ENCODE data around the gene SYT6.

Gene SYT6

DNA sequence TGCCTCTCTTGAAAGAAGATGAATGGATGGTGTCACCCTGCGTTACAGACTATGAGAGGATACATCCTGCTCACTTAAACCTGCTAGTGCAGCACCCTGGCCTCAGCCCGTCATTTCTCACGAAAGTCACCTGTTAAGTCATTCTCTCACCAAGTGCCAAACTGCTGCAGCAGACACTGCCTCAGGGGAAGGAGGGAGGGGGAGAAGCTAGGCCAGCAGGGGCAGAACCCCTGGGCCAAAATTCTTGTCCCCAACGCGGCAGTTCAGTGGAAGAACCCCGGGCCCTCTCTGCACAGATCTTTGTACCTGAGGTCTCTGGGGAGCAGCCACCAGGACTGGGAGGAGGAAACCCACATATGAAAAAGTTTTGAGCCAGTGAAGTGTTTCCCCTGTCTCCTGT is 37.6 kb downstream of the SYT6 start:
- DNase-seq = no peak

DNA sequence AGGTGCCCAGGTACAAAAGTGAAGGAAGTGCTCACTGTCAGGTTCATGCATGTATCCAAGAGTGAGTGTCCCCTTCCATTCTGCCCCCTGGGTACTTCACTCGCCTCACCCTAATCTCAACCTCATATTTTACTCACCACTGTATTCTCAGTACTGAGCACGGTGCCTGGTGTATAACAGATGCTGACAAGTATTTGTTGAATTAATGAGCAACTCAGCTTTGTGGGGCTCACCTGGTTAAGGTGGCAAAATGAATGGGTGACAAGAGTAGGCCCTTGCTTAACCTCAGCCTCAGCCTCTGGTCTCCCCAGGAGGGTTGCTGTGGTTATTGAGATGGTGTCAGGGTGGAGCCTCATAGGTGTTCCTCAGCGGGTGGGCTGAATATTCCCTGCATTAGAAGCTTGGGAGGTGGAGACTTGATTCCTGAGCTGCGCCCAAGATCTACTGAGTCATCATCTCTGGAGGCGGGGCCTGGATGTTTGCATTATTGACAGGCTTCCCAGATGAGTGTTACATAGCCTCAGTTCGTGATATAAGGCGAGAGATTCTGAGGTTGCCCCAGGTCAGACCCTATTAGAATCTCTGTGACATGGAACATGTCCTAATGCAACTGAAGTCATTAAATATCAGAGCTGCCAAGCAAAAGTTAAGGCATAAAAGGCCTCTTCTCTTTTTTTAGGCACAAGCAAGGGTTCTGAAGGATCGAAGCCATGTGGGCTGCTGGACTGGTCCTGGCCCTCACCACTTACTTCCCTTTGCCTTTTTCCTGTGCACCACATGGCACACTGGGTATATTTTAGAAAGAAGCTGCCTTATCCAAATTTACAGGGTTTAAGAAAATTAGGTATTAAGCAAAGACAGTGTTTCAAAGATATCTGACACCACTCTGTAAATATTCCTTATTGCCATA is 39.2 kb downstream of the SYT6 start:
- DNase-seq = no peak

DNA sequence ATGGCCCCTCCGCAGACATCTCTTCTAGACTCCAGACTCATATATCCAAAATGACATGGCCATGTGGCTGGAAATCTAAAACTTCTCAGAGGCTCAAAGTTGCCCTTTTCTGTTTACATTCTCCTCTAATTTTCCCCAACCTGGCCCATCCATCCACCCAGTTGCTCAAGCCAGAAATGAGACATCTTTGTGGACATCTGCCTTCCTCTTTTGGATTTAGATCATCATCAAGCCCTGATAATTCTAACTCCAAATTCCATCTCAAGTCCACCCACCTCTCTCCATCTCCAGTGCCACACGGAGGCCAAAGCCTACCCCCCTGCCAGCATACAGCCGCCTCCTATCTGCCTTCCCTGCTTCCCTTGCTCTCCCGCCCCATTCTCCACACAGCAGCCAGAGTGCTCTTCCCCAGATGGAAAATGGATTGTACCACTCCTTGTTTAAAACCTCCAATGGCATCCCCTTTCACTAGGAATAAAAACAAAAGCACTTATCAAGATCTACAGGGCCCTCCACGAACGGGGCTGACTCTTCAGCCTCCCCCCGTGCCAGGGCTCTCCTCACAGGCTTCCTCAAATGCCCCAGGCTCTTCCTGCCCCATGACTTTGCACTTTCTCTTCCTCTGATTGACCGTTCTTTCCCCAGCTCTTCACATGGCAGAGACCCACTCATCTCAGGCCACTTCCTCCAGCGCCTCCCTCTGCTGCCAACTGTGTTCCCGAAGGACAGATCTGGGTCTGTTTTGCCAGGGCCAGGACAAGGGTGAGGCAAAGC is 40.1 kb downstream of the SYT6 start:
- no peak for DNase-seq

DNA sequence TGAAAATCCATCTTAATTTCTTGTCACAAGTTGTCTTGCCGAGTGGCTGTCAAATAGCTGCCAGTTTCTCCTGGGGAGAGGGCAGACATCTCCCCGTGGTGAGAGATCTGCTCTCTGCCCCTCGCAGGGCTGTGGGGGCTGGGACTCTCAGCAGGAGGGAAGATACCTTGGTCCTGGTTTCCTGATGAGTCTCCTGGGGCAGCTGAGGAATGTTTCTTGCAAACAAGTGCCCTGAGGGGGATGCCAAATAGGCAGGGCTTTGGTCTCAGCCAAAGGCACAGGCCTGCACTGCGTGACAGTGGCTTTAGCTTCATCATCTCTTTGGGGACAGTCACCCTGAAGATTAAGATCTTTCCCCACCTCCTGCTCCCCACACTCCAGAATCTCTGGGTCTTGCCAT is 40.9 kb downstream of the SYT6 start:
- DNase-seq = no peak

DNA sequence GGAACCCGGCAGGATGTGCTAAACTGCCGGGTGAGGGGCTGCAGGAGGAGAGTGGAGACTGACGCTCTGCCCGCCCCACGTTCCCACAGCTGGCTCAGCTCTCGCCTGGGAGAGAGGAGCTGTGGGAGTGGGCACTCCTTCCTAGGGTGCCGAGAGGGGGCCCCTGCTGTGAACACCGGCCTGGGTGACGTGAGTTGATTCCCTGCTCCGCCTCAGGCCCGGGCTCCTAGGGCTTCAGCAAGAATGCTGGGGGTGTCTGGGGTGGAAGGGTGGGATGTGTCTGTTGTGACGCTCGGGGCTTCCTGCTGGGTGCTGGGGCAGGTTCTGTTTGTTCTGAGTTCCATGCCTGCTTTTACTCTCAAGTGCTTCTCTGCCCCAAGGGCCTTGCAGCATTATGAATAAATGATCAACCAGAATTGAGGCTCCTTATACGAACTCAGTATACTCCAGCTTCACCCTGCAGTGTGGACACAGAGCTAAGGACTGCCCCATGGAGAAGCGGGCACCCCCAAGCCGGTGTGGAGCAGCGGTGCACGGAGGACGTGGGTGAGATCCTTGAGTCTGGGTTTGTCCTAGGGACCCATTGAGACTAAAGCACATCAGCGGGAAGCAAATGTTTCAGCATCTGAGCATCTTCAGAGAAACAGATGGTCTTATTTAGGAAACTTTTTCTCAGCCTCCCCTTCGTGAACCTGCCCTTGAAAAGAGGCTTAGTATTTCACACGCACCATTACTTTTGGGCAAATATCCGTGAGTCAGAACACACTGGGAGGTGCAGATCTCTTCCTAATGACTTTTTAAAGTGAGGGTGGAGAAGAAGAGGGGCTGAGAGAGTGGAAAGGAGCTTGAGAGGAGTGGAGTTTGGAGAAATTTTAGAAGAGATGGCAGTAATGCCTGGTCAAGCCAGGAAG is 41.7 kb downstream of the SYT6 start:
- DNase-seq = no peak

DNA sequence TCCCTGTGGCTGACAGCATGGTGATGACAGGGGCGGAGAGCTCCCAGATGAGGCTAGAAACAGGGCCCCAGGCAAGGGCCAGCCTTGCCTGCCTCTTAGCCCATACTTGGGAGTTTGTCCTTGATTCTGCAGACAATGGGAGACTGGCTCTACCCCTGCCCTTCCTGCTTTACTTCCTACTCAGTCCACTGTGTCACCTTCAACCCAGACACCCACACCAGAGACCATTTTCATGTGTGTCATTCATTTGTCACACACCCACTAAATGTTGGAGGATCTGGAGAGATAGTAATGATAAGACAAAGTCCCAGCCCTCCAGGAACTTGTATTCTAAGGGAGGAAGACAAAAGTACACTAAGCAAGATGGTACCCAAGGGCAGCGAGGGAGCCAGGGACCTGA is 43.7 kb downstream of the SYT6 start:
- no peak for DNase-seq

DNA sequence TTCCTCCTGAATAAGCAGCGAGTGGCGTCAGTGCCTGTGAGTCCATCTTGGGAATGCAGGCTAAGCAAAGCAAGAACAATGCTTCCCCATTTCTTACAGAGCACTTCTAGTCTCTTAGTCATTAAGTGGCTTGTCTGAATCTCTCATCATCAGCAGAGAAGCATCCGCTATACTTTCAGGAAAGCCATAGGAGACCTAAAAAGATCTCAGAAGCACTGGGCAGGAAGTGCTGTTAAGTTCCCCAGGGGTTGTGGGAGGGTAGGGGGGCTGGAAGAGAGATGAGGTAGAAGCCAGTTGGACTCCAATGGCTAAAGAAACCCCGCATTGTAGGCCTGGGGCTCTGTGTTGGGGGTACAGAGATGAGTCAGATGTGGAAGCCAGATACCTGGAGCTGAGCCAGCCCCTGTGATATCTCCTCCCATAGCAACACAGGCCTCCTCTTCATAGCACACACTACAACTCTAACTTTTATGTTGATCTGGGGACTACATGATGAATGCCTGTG is 44.9 kb downstream of the SYT6 start:
- DNase-seq = no peak

DNA sequence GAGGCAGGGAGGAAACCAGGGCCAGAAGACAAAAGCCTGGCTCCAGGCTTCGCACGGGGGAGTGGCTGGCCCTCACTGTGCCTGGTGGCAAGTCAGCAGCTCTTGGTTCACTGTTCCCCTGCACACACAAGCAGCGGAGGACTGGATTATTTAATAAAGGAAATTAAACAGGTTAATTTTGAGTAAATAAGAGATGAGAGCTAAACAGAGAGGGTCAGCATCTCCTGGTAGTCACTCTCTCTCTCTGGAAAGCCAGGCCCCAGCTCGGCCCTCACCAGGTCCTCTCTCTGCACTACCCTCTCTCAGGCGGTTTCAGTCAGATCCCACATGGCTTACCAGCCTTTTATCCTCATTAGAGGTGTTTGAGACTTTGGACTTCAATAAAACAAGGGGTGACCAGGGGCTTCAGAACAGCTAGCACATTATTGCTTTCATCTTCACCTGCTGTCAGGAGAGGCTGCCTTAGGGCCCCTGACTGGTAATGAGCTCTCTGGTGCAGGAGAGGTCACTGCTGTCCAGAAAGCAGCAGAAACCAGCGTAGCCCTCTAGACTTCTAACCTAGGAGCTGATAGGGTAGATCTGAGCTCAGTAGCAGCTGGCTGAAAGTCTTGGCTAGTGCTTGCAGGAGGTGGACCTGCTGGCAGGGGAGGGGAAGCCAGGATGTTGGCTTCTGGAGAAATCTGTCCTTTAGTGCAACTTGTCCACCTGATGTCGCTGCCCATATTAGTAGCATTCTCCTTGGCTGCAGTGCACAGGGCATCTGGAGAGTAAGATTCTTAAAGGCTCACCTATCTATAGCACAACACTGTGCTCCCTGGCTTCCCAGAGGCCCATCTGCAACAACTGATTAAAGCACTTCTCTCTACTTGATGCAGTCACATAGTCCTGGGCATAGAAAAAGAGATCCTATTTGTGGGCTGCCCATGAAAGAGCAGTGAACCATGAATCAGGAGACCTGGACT is 45.9 kb downstream of the SYT6 start:
- DNase-seq = no peak

DNA sequence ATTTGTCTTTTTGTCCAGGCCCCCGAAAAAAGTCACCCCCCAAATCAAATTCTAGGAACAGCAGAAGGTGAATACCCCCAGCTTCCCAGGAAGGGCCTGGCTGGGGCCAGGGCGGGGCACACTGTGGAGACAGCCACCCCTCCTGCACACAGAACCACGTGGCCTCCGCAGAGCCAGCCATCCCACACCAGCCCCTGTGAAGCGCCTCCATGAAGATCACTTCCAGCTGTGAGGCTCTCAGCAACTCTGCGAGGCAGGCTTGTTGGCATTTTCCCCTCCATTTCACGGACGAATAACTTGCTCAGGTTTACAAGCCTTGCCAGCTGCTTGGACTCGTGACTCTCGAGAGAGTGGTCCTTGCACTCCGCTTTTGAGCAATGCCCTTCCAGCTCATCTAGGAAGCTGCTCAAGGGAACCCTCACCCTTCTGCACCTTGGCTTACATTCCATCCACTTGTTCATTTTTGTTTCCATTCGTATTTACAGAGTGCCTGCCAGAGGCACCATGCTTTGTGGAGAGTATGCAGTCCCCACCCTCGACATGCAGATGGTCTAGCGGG is 48.2 kb downstream of the SYT6 start:
- DNase-seq = peak; percentile 67

DNA sequence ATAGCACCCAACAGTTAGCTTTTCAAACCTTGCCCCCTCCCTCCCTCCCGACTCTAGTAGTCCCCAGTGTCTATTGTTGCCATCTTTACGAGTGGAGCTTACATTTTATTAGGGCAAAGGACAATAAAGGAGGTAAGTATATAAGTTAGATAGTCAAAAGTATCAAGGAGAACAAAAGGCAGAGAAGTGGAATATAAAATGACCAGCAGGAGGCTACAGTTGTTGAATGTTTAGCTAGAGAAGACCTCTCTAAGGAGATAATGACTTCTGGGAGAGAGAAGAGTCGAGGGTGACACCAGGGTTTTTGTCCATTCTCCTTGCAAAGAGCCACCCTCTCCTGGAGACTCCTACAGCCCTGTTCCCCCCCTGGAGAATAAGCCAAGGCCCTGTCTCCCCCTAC is 48.7 kb downstream of the SYT6 start:
- DNase-seq = no peak

DNA sequence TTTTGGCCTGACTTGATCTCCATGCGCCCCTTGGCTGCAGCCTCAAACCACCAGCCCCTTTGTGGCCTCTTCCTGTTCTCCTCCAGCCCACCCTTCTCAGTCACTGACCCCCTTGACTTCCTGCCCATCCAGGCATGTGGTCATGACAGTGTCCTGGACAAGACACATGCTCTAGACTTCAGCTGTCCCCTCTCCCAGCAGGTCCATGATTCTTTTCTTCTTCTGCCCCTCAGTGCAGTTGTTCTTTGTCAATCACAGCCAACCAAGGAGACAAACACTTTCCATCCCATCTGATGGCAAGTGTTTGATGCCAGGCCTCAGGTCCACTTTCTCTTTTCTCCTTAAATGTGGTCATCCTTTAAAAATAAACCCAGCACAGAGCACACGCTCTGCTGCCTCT is 49.7 kb downstream of the SYT6 start:
- no peak for DNase-seq

DNA sequence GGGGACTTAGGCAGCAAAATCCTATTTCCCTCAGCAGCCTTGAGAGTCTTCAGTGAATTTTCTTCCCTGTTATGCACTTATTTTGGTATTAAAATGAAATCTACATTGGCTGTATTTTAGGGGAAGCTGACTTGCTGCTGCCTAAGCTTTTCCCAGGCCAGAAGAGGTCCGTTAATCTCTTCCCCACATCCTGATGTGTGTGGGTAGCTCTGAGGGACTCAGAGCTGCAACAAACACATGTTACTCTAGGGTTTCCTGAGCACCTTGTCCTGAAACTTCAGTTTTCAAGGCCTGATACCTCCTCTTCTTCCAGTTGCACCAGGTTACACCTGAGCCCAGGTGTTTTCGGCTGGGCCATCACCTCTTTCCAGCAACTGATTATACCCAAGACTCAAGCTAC is 51.5 kb downstream of the SYT6 start:
- DNase-seq = no peak

DNA sequence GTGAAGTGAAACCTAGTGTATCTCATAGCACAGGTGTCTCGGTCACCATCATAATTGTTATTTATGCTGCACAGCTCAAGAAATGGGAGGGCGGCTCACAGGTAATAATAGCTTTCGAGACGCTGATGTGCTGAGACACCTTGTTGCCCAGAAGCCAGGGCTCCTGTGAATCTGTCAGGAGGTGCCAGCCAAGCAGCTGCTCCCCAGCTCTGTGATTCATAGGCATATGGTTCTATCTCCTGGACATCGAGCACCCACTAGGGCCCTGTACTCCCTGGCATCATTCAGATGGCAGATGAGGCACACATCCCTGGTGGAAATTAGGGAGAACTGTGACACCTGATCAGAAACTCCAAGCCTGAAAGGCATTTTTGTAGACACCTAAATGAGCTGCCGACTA is 53.5 kb downstream of the SYT6 start:
- DNase-seq = no peak

DNA sequence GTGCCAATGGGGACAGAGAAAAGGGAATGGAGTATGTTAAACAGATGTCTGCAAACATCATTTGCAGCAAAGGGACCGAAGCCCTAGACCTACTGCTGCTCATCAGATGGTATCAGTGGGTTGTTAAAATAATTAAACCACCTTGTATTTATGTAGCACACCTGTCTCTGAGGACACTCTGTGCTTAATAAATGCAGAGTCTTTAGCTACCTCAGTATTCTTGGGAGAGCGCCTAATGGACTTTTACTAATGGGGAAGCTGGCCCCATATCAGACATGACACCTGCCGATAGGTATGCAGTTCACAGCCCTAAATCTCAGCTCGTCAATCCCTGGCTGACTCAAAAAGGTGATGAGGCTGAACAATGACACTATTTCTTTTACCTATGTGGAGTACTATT is 54.4 kb downstream of the SYT6 start:
- DNase-seq = no peak

DNA sequence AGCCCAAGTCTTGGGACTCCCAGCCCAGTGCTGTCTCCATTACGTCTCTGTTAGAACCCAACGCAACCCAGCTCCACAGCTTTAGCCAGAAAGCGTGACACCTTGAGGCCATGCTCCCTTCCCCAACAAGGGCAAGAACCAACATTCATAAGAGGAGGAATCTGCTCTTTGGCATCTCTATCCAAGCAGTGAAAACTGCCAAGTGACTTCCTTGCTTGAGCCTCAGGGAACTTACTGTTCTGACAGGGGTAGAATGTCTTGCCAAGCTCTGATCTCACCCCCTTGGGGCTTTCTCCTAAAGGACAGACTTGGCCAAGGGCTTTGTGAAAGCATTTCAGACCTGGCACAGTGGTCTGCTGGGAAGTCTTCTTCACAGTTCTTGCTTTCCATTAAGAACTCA is 56.6 kb downstream of the SYT6 start:
- DNase-seq = no peak

DNA sequence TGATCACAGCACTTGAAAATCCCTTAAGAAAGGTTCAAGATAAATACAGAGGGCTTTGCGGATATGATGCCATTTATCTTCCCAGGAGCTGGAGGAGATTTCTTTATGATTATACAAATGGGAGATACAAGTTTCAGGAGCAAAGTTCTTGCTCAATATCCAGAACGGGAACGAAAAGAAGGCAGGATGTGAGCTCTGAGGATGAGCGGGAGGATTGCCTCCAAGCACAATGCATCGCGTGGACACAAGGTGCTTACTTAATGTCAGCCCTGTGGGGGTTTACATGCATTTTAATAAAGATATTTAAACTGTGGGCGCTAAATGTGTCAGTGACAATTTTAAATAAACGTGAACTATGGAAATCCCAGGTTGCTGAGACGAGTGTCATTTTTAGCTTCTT is 59.0 kb downstream of the SYT6 start:
- no peak for DNase-seq

DNA sequence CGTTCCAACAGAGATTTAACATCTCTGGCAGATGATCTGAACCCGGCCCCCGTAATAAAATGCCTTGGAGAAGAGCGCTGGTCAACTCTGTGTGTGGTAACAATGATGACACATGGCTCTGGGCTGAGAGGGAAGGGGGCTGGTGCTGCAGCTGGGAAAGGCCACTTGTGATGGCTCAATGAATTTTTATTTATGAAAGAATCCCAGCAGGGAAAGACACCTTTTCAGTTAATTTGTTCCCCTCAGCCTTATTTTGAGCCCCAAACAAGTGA is 59.4 kb downstream of the SYT6 start:
- no peak for DNase-seq

DNA sequence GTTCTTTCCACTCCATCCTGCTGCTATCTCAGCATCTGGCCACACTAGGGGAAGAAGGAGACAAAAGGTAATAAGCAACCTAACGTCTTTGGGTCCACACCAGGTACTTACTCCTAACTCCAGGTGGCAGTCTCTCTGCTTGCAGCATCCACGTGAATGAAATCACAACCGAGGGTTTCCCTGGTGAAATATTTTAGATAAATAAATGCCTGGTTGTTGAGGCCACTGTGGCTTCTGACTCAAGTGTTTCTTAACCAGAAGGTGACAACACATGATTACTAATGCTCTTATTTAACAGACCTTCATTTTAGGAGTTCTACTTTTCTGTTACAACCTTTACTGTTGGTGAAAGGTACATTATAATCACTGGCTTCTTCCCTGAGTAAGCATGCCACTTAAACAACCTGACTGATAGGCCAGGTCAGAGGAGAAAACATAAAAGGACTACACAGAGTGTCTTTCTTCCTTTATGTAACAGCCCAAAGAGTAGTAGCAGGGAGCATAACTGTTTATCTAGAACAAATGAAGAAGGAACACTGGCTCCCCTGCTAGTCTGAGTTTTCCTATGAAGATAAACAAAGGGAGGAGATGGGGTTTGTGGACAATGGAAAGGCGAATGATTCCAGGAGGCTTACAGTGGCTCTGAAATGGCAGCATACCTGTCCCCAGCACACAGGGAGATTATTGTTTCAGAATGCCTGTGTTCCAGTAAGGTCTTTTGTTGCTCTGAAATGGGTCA is 59.9 kb downstream of the SYT6 start:
- DNase-seq = no peak

DNA sequence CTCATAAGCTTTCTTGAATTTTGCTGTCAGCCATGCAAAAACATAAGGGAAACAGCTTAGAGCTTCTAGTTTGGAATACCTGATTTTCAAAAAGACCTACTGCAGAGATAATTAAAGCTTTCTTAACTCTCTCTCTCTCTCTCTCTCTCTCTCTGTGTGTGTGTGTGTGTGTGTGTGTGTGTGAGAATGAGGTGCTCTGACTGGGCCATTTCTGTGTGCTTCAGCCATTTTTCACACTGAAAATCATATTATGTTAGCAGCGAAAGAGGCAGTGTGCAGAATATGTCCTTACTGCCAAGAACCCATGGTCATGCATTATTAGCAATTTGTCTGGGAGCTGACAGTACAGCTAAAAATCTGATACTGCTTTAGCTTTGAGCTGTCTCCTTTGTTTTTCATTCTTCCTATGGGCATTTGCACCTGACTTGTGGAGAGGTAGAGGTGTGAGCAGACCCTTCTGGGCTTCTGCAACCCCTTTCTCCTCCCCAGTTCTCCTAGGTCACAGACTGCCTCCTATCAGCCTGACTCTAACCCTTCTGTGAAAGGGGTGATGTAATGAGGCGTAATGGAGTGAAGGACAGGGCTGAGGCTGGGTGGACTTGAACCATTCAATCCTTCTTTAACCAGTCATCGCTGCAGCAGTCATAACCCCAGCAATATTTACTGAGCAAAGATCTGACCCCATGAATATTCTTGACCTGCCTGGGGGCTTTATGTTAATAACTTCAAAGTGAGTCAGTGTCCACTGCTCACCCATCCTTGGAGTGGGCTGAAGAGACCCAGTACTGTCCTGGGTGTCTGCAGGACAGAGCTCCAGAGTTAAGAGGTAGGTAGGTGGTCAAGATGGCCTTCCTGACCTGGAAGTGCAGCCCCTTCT is 61.2 kb downstream of the SYT6 start:
- no peak for DNase-seq

DNA sequence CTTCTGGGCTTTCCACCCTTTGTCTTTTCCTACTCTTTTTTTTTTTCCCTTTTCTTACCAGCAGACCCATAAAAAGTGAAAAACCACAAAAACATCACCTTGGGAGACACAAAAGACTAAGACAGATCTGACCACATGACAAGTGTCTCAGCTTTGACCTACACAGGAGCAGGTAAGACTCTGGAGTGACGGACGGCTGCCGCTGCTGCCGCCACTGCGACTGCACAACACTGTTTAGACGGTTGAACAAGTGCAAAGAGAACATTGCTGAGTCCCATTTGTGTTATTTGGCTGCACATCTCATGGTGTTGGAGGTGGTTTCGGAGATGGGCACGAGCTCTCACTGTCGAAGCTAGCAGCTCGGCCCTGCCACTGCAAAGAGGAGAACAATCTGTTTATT is 62.0 kb downstream of the SYT6 start:
- no peak for DNase-seq
